Ascending aorta (tissue), 2 donors: ENCODE data around the gene USP10. TPM values are rescaled to one million over a fixed set of nuclear protein-coding genes. Genes with fewer than 3 reads are reported as not detected.
A peak's percentile ranks its signal among the peaks of the same experiment; 100 is the strongest.
"Not testable (repeated sequence)": the region's sequence is repeated elsewhere in the genome, so short reads cannot be mapped to it uniquely, and the experiment has no call there.

Experiments
- DNase-seq, 2 donors: peaks; one replicate each; pipeline ENCODE4 v3.0.0-alpha.2; 2019; ENCODE audit warnings: low spot score in 2 of 2
- H3K27ac ChIP-seq, 2 donors: fragments of 200-600 bp; sonication (generic); one replicate each; pipeline ENCODE4 v1.5.1; 2016 to 2017; ENCODE audit warnings: mild to moderate bottlenecking in 1 of 2
- H3K27me3 ChIP-seq: fragments of 200-600 bp; sonication (generic); one replicate; pipeline ENCODE4 v1.5.1; 2017
- H3K36me3 ChIP-seq, 2 donors: fragments of 200-600 bp; sonication (generic); one replicate each; pipeline ENCODE4 v1.5.1; 2016
- H3K4me1 ChIP-seq, 2 donors: fragments of 200-600 bp; sonication (generic); one replicate each; pipeline ENCODE4 v1.5.1; 2016 to 2017; ENCODE audit warnings: mild to moderate bottlenecking in 1 of 2
- H3K4me3 ChIP-seq, 2 donors: fragments of 200-600 bp; sonication (generic); one replicate each; pipeline ENCODE4 v1.5.1; 2016 to 2017; ENCODE audit warnings: mild to moderate bottlenecking in 1 of 2
- H3K9me3 ChIP-seq, 2 donors: fragments of 200-600 bp; sonication (generic); one replicate each; pipeline ENCODE4 v1.5.1; 2016
- CTCF ChIP-seq, 3 experiments: fragments of 200-600 bp in 2 of 3; fragments of 450-650 bp in 1 of 3; sonication (generic) in 2 of 3; IDR thresholded peaks; one replicate each; pipeline ENCODE4 v1.5.1; 2016 to 2019; ENCODE audit warnings: antibody characterized with exemption in 3 of 3, mild to moderate bottlenecking in 1 of 3, moderate library complexity in 1 of 3
- intact Hi-C: fragments of 100-400 bp; cut with DNase I; formaldehyde crosslinking; loops from one replicate; pipeline ENCODE4 v1.15.1; 2023
- total RNA-seq: library from RNA; depleted of rRNA; stranded (reverse); fragments of >200 nt; gene quantifications from one replicate; pipeline ENCODE4 v1.1.0, GENCODE V29; 2016

USP10 gene
- total RNA-seq, 1 donor from 2014 or later, result 27.8 TPM

DNA sequence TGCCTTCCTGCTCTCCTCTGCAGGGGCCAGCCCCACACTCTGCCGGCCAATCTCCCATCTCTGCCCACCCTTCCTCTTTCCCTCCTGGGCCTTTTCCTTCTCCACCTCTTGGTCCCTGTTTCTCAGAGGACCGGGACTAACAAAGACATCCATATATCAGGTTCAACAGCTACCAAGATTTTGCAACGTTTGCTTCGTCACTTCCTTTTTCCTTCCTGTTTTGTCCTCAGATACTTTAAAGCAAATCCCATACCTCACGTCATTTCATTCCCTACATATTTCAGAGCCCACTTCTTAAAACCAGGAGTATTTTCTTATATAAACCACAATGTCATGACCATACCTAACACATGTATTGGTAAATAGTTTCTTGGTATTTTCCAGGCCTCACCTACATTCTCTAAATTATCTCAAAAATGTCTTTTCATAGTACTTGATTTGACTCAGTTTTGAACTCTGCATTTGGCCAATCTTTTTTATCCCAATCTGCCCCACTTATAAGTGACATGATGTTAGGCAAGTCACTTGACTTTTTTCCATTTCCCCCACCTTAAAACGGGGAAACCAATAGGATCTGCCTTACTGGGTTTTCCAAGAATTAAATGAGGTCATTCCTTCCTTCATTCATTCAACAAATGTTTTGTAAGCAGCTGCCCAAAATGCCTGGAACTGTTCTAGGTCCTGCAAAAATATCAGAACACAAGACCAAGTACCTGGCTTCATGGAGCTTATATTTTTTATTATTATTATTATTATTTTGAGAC lies 7.2 kb upstream of the USP10 start:
- no peaks in the 10 kb centered on the region for H3K27me3 ChIP-seq
- no peak overlapping the region for H3K27ac ChIP-seq
- H3K4me1 ChIP-seq, result no peaks in the 10 kb centered on the region
- H3K4me3 ChIP-seq, result no peak overlapping the region
- TF ChIP-seq CTCF (IDR thresholded peaks at IDR 0.05), result no peak
- H3K9me3 ChIP-seq, result no peaks in the 10 kb centered on the region
- H3K36me3 ChIP-seq, result no peaks in the 10 kb centered on the region
- no peak for DNase-seq
- intact Hi-C loops, result no loop called here

- intact Hi-C loops, H3K9me3 ChIP-seq, H3K4me1 ChIP-seq, H3K27ac ChIP-seq, DNase-seq, H3K4me3 ChIP-seq, H3K36me3 ChIP-seq, H3K27me3 ChIP-seq: not testable (repeated sequence)
Observed at GRCh38 chr16:84693869-84694268, 5.9 kb upstream of the USP10 start.

DNA sequence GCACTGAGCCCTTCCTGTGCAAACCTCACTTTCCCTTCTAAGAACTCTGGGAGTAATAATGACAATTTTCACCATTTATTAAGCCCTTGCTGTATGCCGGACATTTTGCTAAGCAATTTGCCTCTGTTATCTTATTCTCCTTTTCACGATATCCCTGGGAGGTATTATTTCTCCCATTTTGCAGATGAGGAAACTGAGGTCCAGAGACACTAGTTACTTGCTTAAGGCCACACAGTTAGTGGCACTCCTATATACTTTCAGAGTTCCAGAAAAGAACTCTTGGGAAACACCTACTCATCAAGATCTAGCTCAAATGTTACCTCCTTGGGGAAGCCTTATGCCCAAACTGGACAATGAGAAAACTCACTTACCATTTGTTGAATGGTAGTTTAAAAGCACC lies 4.8 kb upstream of the USP10 start:
- Histone ChIP-seq H3K27me3 (no peaks in the 10 kb centered on the region), H3K4me1 (peaks cover 0 to 7% of the 10 kb centered on the region in 2 donors), H3K9me3 (no peaks in the 10 kb centered on the region), H3K36me3 (no peaks in the 10 kb centered on the region), H3K27ac (no peak overlapping the region), H3K4me3 (no peak overlapping the region)
- TF ChIP-seq CTCF (IDR thresholded peaks at IDR 0.05), result no peak
- DNase-seq, result no peak
- intact Hi-C loops, result no loop called here

DNA sequence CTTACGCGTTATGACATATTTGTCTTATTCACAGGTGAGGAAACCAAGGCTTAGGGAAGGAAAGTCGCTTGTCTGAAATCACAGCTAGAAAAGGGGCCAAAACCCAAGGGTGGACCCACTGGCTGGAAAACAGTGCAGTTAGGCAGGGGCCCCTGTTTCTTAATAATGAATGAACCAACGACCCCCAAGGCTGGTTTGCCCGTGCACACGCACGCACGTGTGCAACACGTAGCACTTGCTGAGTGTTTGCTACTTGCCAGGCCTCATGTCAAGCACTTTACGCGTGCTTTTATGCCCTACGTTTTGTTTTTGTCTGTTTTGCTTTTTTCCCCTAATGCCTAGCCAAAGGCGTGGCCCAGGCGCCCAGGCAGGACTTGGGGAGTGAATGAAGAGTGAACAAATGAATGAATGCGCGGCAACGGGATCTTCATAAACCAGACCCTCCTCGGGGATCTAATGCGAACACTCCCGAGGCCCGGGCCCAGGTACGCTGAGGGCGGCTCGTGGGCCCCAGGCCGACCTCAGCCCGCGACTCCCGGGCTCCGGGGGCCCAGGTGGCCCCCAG lies 571 bp upstream of the USP10 start:
- no peaks in the 10 kb centered on the region for H3K36me3 ChIP-seq
- H3K4me3 ChIP-seq, result peak overlapping the region; percentile 99
- intact Hi-C loops, result no loop called here
- peak overlapping the region in 1 of 2 donors; percentile 88 for H3K27ac ChIP-seq
- H3K27me3 ChIP-seq, result no peaks in the 10 kb centered on the region
- peaks cover 0 to 12% of the 10 kb centered on the region in 2 donors for H3K4me1 ChIP-seq
- TF ChIP-seq CTCF (IDR thresholded peaks at IDR 0.05), result no peak
- no peak for DNase-seq
- H3K9me3 ChIP-seq, result no peaks in the 10 kb centered on the region

- H3K9me3 ChIP-seq, result no peaks in the 10 kb centered on the region
- peak overlapping the region; percentile 69 to 88 for H3K27ac ChIP-seq
- intact Hi-C loops, result no loop called here
- H3K4me3 ChIP-seq, result peak overlapping the region; percentile 99
- H3K4me1 ChIP-seq, result peaks cover 0 to 12% of the 10 kb centered on the region in 2 donors
- no peaks in the 10 kb centered on the region for H3K27me3 ChIP-seq
- TF ChIP-seq CTCF (IDR thresholded peaks at IDR 0.05), result no peak
- H3K36me3 ChIP-seq, result no peaks in the 10 kb centered on the region
- DNase-seq, result no peak
Observed at GRCh38 chr16:84700446-84701300, 873 bp downstream of the USP10 start.

- Histone ChIP-seq H3K9me3 (no peaks in the 10 kb centered on the region), H3K27me3 (no peaks in the 10 kb centered on the region), H3K4me3 (no peak overlapping the region), H3K27ac (no peak overlapping the region), H3K4me1 (peaks cover 0 to 12% of the 10 kb centered on the region in 2 donors), H3K36me3 (no peaks in the 10 kb centered on the region)
- no peak for TF ChIP-seq CTCF (IDR thresholded peaks at IDR 0.05)
- intact Hi-C loops, result no loop called here
- no peak for DNase-seq
Observed at GRCh38 chr16:84703681-84704080, 3.9 kb downstream of the USP10 start.
